Thyroid gland (tissue), 4 donors: ENCODE results near the gene DCAKD.

Experiments used
- POLR2A ChIP-seq, 2 donors: fragments of 450-650 bp; IDR thresholded peaks; one replicate each; pipeline ENCODE4 v1.6.1; 2017; ENCODE audit warnings: antibody characterized with exemption in 2 of 2, mild to moderate bottlenecking in 2 of 2, moderate library complexity in 1 of 2
- TF ChIP-seq, protein P1 (sequence below), 6 experiments: fragments of 200-600 bp in 3 of 6; fragments of 450-650 bp in 3 of 6; sonication (generic) in 3 of 6; IDR thresholded peaks; one replicate each; pipeline ENCODE4 v1.5.1; 2016 to 2019; ENCODE audit warnings: antibody characterized with exemption in 6 of 6, mild to moderate bottlenecking in 2 of 6, inconsistent platforms in 1 of 6, moderate library complexity in 1 of 6

DNA sequence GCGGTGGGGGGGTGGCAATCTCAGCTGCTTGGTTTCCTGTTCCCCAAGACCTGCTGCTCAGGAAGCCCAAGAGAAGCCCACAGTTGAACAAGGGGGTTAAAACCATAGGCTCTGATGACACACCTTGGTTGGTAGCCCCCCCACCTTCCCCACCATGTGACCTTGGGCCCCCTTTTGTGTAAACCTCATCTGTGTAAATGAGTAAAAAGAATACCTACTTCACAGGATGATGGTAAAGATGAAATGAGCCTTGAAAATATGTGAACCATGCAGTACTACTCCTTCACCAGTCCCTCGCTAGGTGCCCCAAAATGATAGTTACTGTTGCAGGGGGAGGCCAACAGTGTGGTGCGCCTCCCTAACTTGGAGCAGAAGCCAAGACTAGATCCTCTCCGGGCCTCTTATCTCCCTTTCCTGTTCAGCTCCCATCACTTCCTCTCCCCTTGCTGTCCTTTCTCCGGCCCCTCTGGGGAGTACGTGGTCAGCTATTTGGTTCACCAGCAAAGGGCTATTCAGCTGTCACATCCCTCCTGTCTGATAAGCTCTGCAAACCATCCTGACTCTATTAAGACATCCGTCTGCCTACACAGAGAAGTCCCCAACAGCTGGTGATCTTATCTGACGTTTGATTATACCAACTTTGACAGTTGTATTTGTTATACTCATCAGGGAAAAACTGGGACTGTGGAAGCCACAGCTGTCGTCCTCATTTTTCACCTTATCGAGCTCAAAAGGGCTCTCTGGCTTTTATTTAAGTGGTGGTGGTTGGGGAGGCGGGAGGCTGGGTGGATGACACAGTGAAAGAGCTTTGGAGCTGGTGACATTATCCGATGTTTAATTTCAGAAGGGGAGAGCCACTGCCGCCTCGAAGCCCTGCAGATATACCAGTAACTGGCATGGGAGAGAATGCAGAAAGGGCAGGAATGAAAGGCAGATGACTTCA lies 19.9 kb downstream of the DCAKD start:
- TF ChIP-seq, protein P1, sequence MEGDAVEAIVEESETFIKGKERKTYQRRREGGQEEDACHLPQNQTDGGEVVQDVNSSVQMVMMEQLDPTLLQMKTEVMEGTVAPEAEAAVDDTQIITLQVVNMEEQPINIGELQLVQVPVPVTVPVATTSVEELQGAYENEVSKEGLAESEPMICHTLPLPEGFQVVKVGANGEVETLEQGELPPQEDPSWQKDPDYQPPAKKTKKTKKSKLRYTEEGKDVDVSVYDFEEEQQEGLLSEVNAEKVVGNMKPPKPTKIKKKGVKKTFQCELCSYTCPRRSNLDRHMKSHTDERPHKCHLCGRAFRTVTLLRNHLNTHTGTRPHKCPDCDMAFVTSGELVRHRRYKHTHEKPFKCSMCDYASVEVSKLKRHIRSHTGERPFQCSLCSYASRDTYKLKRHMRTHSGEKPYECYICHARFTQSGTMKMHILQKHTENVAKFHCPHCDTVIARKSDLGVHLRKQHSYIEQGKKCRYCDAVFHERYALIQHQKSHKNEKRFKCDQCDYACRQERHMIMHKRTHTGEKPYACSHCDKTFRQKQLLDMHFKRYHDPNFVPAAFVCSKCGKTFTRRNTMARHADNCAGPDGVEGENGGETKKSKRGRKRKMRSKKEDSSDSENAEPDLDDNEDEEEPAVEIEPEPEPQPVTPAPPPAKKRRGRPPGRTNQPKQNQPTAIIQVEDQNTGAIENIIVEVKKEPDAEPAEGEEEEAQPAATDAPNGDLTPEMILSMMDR (IDR thresholded peaks at IDR 0.05) = no peak
- no peak for TF ChIP-seq POLR2A (IDR thresholded peaks at IDR 0.05)
